Lower leg skin (tissue), 3 donors: ENCODE data around the gene MCTP1.

Experiments
- POLR2A ChIP-seq, 2 donors: fragments of 450-650 bp; IDR thresholded peaks; one replicate each; pipeline ENCODE4 v1.6.1; 2016 to 2017; ENCODE audit warnings: antibody characterized with exemption in 2 of 2, mild to moderate bottlenecking in 1 of 2, moderate library complexity in 1 of 2
- TF ChIP-seq, protein P1 (sequence below), 3 donors: fragments of 450-650 bp; IDR thresholded peaks; one replicate each; pipeline ENCODE4 v1.5.1; 2016; ENCODE audit warnings: antibody characterized with exemption in 3 of 3, mild to moderate bottlenecking in 3 of 3, moderate library complexity in 2 of 3

DNA sequence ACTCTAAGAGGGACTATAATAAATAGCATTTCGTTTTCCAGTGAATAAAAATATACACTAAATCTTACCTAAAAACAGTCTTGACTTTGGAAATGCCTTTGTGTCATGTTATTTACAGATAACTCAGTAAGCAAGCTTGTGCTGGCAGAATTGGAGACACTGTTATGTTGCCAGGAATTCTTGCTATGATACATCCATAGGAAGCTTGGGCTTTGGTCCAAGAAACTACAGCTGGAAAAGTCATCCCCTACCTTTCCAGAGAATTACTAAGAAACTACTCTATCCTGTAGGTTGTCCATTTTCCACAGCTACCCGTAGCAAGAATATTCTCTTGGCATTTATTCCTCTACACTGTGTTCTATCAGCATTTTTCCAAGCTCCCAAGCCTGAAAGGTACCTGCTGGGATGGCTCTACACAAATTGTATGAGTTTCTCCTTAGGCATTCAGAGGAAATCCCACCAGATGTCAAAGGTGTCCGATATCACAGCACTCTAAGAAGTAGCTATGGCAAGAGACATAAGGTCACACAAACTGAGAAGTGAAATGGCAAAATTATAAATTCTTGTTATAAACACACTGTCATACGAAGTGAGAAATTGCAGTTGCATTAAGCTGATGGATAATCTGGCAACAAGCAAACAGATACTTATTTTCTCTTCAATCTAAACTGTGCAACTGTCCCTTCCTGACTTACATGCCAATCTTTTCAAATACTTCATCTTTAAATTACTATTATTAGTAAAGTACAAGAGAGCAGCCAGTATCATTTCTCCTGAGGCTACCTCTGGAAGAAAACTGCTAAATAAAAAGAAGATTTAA is 68.5 kb downstream of the MCTP1 start:
- TF ChIP-seq, protein P1, sequence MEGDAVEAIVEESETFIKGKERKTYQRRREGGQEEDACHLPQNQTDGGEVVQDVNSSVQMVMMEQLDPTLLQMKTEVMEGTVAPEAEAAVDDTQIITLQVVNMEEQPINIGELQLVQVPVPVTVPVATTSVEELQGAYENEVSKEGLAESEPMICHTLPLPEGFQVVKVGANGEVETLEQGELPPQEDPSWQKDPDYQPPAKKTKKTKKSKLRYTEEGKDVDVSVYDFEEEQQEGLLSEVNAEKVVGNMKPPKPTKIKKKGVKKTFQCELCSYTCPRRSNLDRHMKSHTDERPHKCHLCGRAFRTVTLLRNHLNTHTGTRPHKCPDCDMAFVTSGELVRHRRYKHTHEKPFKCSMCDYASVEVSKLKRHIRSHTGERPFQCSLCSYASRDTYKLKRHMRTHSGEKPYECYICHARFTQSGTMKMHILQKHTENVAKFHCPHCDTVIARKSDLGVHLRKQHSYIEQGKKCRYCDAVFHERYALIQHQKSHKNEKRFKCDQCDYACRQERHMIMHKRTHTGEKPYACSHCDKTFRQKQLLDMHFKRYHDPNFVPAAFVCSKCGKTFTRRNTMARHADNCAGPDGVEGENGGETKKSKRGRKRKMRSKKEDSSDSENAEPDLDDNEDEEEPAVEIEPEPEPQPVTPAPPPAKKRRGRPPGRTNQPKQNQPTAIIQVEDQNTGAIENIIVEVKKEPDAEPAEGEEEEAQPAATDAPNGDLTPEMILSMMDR (IDR thresholded peaks at IDR 0.05) = no peak
- no peak for TF ChIP-seq POLR2A (IDR thresholded peaks at IDR 0.05)
